ENCODE measurements around the gene PTPRK.

PTPRK gene

DNA sequence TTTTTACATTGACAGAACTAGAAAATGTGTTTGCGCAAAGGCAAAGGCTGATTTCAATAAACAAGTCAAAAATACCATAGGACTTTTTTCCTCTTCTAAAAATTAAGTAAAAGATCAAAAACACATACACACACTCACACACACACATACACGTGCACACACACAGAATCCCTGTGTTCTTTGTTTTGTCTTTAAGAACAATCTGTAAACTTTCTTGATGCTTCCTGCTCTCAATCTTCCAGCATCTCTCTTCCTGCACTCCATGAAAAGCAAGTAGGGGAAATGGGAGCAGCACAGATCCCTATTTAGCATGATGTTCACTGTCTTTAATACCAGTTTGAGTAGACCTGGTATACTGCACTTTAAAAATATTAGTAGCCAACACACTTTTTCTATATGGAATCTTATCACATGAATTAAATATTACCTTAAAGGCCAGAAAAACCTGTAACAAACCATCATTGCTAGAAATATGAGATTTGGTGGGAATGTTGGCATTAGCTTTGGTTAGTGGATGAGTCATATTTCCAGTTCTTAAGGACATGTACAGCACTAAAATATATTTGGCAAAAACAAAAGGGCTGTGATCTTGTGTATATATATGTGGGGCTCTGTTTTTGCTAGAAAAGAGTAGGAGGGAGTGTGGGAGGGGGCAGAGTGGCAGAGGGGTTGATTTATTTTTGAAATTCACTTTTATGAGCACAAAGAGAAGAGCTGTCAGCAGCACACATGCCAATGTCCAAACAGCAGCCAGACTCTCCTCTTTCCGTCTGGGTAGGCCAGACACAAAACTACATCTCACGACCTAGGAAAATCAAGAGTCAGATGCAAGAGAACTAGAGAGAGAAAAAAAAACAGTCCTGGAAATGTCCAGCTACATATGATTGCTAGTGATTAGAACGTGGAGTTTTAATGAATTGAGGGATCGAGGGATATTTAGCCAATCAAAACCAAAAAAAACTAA is 4.6 kb downstream of the PTPRK start:
- no peak for DNase-seq

DNA sequence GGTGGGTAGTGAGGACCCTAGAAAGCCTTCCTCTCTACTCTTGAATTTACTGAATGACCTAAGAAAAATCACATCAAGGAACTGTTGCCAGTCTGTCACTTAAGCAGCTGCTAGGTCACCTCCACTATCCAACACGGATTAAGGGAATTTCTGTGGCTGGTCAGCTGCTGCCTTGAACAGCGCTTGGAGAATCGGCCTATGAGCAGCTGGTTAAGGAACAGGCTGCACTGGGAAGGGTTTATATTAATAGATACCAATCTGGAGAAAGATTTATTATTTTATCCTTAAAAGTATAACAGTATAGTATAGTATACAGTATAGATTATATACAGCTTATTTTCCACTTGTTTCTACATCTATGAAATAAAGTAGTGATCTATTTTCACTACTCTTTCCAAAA is 6.5 kb downstream of the PTPRK start:
- DNase-seq: no peak

DNA sequence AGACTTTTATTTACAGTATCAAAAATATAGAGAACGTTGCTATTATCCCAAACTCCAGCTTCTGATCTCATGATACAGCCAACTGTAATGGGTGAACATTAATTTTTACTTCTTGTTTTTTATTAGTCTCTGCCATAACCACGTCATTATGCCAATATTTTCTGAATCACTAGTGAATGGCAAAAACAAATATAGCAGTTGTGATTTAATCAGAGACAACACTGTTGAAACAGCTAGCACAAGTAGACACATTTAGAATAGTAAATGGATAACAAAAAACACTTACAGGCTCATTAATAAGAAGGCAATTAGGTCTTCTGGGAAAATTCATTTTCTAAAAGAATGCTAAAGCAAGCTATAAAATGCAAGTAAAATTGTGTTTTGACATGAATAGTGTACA is 8.1 kb downstream of the PTPRK start:
- no peak for DNase-seq

DNA sequence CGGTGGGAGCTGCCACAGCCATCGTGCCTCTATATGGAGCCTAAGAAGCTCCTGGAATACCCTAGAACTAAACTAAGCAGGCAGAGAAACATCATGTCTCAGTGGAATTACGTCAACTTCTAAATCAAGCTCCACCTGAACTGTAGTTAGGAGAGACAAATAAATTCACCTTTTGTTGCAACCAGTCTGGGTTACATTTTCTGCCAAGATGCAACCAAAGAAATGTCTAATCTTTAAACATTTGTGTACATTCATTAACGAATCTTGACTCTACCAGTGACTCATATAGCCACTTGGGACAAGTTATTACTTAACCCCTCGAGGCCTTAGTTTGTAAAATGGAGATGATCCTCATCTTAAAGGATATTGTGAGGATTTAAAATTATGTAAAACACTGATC is 8.9 kb downstream of the PTPRK start:
- no peak for DNase-seq

DNA sequence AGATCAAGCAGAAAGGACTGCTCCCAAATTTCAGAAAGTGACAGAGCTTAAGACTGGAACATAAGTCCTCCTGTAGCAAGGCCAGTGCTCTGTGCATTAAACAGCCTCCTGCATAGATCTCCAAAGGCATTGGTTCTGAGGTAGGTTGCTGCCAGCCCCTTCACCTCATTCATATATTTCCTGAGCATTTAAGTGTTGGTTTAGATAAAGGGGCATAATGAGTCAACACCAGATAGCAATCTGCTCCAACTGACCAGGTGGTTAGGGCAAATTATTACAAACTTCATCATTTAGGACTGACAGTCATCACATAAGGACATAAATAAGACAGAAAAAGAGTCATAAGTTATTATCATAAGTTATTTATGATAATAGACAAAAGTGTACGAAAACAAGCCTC is 10.7 kb downstream of the PTPRK start:
- DNase-seq: no peak

DNA sequence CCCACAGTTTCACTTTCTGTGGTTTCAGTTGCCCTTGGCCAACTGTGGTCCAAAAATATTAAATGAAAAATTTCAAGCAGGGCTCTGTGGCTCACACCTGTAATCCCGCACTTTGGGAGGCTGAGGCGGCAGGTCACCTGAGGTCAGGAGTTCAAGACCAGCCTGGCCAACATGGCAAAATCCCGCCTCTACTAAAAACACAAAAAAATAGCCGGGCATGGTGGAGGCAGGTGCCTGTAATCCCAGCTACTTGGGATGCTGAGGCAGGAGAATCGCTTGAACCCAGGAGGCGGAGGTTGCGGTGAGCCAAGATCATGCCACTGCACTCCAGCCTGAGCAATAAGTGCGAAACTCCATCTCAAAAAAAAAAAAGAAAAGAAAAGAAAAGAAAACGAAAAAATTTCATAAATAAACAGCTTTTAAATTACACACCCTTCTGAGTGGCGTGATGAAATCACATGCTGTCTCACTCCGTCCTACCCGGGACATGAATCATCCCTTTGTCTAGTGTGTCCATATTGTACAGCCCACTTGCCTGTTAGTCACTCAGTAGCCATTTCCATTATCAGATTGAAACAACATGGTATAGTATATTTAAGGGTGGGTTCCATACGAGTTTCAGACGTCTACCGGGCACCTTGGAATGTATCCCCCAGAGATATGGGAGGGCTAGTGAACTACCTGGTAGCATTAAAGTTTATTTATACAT is 11.7 kb downstream of the PTPRK start:
- no peak for DNase-seq

DNA sequence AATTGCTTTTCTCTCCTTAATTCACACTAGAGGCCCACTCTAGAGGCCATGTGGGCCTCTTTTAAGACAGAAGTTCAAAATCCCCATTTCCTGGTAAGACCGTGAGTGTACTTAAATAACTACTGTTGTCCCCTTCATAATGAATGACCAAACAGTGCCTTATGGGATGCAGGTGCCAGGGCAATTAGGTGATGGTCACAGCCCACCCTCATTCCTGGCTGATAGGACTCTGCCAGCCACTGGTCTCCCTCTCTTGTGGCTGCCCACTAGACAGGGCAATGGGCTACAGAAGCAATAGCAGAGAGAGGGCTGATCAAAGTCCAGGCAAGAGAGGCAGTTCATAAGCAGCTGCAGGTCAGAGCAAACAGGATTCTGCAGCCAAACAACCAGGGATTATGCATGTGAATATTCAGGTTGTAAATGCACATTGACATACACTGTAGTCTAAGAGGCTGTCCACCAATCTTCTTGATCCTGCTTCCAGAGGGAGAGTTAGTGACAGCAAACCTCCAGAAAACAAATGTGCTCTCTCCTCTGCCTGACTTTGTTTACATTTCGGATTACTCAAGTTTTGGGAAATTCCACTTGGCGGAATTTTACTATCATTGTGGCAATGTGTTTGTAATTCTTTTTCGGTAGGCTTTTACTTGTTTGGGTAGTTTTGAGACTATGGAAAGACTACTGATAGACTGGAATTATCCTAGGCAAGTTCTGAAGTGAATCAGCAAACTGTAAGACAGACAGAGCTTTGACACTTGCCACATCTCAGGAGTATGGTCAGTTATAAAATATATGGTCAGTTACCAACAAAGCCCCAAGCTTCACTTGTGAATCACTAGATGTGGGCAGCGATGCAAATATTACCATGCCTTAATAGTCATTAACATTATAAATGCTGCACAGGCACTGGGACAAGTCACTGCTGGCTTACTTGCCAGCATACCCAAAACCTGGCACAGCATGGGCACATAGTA is 12.8 kb downstream of the PTPRK start:
- no peak for DNase-seq

DNA sequence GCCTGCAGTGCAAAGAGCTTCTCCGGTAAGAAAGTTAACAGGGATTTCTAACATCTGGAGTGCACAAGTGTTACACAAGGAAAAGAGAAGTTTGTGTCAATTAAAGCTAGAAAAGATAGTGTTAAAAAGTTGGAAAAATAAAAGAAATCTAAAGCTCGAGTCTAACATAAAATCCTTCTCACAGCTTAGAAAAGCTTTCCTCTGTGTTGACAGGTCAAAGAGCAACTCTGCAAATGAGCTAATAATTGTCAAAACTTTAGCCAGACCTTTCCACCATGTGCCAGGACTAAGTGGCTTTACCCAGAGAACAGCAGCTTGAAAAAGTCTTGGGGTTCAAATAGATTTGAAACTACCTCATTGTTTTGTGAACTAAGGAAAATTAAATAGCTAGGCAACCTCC is 14.8 kb downstream of the PTPRK start:
- no peak for DNase-seq

DNA sequence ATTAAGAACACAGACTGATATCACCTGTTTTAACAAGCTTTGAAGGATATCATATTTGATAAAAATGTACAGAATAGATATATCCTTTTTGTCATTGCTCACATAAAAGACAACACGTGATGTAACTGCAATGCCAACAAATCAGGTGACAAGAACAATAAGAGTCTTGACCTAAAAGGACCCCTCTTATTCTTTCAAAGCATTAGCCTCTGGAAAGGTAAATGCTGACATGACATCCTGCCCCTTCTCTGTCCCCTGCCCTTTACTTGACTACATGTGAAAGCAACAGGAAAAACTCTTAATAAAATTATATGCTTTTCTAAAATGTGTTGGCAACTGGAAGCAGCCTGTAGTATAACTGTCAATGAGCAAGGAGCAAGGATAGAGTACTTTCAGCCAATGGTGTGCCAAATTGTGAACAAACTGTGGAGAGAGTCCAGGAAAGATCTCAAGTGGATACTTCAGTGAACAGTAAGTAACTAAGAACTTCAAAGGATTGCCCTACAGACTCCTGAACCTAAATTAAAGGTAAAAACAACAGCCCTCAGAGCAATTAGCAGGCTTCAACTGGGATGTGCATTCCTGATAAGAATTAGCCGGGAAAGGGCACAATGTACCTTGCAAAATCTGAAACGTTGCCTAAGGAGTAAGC is 16.3 kb downstream of the PTPRK start:
- no peak for DNase-seq

DNA sequence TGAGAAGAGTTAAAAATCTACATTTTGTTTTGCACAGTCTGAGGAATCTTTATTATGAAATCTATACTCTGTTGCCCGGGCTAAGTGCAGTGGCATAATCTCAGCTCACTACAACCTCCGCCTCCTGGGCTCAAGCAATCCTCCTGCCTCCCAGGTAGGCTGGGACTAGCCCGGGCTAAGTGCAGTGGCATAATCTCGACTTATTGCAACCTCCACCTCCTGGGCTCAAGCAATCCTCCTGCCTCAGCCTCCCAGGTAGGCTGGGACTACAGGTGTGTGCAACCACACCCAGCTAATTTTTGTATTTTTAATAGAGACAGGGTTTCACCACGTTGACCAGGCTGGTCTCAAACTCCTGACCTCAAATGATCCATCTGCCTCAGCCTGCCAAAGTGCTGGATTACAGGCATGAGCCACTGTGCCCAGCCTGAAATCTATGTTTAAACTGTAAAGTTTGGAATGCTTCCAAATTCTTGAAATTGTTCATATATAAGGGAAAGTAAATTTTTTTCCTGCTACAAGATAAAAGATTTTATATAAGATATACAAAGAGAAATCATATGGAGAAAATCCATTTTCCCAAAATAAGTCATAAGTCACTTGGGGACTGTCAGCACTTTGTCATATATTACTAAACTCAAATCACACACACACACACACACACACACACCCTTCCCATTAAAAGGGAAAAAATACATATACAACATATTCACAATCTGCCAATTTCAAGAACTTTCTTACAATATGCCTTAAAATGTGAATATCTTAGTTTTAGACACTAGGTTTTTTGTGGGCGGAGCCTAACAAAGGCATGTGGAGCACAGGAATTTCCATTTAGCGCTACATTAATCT is 19.4 kb downstream of the PTPRK start:
- DNase-seq: no peak

DNA sequence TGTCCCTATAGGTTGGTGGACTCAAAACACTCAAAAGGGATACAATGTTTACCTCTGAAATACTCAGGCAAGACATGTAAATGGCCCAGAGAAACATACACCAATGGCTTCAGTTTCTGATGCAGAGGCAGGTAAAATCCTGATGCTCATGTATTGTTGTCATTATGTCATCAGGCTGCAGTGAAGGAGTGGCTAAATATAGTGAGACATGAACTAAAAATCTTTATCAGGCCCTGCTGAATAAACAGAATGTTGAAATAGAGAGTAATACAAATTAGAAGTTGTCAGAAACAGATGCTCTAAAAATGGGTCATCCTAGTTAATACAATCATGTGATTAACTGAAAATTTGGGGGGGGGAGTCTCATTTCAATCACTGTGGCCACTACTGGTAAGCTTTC is 20.4 kb downstream of the PTPRK start:
- no peak for DNase-seq

DNA sequence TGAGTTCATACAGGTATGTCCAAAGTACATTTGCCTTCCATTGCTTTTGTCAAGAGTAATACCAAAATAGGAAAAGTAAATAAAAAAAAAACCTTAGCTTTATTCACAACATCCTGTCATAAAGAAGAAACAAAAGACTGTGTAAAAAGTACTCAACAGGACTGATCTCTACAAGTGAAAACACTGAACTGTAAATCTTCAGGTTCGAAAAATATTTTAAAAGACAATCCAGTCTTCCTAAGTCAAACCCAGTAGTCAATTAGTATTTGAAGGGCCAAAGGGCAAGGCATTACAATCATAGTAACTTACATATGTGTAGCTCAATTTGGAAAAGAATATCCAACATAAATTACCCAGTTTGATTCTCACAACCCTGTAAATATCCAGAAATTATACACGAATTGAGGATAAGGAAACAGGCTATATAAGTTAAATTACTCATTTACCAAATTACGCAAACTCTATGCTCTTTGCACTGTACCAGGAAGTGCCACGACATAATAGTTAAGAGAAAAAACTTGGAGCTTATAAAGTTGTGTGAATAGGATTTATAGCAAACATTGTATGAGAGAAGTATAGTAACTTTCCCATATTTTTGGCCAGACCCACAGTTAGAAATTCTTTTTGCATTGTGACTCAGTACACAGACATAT is 21.2 kb downstream of the PTPRK start:
- no peak for DNase-seq

DNA sequence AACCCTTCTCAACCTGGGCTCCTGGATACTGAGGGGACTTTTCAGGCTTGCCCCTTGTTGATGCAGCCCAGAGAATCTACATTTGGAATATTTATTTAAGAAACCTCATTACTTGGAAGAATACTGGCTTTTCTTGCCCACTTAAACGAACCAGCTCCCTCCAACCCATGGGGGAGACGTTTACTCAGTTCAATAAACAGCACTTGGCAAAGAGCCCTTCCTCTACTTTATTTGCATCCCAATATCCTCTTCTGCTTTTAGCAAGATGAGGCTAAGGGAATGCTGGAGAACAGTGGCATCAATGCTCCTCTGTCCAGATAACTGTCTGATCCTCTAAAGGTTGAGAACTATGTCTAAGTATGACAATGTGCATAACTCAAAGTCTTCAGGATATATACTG is 22.2 kb downstream of the PTPRK start:
- DNase-seq: no peak

DNA sequence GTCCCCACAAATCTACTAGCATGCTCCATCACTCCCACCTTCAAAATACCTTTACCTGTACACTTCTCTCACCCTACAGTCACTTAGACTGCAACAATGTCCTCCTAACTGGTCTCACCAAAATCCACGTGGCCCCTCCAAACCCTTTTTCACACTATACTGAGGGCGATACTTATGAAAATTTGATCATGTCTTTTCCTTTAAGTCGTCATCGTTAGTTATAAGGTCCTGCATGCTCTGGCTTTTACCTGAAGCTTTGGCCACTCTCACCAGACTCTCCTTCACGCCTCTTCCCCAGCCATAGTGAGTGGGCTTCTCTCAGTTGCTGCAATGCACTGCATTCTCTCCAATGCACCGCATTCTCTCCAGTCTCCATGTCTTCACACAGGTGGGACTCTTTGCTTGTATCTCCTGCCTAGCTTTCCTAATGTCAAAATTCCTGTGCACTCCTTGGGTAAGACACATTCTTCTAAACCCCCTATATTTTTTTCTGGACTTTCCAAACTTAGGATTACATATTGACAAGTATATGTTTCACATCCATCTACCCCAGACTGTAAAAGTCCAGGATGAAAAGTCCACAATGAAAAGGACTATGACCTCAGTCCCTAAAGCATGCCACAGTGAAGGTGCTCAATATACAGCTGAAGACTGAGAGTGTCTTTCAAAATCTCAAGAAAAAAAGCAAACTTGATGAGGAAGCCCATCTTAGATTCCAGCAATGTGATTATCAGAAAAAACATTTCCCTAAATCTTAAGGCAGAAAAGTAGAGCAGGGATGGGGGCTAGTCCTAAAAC is 24.7 kb downstream of the PTPRK start:
- DNase-seq: no peak

DNA sequence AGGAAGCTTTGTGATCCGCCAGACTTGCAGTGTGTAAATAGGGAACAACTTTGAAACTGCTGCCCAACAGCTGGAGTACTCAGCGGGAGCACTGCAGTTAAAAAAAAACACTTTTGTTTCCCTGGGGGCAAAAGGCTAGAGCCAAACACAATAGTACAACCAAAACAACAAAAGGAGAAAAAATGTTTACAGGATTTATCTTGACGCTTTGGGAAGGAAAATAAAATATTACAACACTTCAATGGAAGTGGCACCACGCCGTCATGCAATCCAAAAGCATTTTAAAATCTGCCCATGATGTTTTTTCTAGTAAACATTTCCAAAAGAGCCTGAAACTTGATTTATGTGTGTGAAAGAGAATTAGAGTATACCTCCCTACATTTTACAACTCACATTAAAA is 26.0 kb downstream of the PTPRK start:
- DNase-seq: no peak

DNA sequence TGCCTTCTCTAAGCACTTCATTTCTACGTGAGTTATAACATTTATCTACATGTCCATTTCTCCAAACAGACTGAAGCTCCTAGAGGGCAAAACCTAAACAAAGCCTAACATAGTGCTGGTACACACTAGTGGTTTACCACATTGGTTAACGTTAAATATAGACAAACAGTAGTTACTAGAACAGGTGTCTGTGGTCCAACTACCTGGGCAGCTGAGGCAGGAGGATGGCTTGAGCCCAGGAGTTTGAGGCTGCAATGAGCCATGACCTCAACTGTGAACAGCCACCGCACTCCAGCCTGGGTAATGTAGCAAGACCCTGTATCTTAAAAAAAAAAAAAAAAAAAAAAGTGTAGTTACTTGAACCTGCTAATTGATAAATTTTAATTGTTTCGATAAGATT is 26.5 kb downstream of the PTPRK start:
- no peak for DNase-seq

DNA sequence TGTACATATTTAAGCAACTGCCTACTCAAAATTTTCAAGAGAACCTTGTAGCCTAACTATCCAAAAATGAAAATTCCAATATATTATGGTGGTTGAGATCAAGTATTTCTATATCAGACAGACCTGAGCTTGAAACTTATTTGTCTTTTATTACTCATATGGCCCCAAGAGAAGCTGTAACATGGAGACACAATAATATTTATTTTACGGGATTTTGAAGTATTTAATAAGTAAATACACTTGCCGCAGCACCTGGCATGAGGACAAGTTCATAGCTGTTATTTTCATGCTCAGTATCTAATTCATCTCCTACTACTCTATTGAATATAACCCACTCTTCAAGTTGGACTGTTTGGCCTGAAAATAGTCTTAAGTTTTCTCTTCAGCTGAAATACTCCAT is 28.0 kb downstream of the PTPRK start:
- peak; percentile 44 for DNase-seq

DNA sequence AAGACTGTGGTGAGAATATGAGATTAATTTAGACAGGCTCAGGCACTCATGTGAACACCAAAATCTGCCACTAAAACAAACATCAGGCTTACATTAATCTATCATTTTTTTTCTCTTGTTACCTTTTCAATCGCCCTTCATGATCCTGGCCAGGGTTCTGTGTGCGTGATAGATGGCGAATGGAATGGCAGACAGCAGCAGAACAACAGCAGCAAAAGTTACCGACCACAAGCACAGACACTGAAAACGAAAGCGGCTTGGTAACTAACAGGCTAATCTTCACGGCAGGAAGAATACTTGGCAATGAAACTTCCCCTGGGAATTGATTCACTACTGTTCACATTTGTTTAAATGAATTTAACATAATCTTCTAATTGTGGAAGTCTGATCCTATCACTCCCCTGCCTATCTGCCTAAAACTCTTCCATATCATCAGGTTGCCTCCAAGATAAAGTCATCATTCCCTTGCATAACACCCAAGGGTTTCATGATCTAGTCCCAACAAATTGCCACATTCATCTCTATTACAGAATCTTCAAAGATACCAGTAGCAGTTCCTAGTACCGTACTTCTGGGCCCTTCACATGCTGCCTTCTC is 28.7 kb downstream of the PTPRK start:
- peak; percentile 38 for DNase-seq

DNA sequence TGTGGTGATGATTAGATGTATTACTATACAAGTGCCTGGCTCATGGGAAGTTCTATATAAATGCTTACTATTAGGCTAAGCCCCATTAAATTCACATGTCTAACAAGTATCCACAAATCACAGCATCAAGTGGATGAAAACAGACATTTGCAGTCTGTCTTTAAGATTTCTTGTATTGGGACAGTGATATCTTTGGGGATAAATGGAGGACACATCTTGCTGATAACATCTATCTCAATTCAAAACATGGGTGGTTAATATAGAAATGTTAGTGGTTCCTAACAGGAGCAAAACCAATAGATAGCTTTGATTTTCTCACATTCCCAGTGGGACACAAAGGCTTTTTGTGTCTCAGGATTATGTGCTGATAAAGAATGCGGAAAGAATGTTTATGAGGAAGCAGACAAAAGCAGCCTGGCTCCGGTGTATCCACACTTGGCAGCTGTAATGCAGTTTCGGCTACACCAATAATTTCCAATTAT is 29.3 kb downstream of the PTPRK start:
- DNase-seq: no peak

DNA sequence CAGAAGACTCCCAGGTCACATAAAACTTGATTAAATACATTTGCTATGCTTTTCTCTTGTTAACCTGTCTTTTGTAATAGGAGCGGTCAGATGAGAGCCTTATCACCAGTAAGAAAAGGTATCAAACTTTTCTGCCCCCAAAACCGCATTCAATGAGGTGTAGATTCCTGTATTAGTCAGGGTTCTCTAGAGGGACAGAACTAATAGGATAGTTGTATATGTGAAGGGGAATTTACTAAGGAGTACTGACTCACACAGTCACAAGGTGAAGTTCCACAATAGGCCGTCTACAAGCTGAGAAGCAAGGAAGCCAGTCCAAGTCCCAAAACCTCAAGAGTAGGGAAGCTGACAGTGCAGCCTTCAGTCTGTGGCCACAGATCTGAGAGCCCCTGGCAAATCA is 32.7 kb downstream of the PTPRK start:
- DNase-seq: no peak

Data from NCI-H2029 treated with DMSO at 0.1 percent for 48 hours (cell line).